Stimulated activated naive CD4-positive, alpha-beta T cell treated with Interleukin-2 at 50 U/mL for 16 hours (primary cell): ENCODE results near the gene NCCRP1.

Source experiments
- DNase-seq: peaks from one replicate; lab custom pipeline; 2025; lab: John Stamatoyannopoulos, UW

The NCCRP1 gene

DNA sequence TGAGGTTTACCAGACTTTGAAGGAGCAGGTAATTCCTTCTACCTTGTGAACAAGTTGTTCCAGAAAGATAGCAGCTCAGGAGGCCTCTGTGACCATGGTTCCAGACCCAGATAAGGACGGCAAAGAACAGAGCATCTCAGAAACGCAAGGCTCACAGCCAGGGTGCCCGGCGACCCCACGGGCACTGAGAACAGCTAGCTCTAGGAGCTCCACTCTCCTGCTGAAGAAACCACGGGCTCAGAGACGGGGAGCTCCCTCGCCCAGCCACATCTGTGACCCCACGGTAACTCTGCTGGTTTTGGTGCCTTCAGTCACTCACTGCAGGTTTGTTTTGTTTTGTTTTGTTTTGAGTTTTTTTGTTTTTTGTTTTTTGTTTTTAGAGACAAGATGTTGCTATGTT is 16.0 kb upstream of the NCCRP1 start:
- DNase-seq, result no peak

DNA sequence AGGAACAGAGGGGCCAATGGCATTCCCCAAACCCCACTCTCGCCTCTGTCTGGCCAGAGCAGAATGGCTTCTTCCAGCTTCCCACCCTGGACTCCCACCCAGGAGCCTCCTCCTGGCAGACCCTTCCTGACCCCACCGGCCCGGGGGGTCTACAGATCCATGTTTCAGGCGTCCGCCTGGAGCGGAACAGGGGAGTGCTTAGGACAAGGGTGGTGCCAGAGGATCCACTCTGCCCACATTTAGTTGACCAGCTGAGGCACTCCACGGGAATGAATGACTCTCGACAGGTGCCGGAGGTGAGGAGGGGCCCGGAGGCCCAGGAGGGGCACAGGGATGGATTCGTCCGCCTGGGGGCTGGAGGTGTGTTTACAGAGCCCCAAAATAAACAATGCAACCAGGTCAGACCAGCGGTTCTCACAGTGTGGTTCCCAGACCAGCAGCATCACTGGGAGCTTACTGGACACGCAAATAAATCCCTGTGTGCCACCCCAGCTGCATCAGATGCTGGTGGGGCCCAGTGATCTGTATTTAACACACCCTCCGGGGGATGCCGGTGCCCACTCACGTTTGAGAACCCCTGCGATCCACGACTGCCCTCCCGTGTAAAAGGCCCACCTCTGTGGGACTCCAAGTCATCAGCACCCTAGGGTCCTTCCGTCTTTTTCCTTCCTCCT is 15.1 kb upstream of the NCCRP1 start:
- DNase-seq, result no peak

DNA sequence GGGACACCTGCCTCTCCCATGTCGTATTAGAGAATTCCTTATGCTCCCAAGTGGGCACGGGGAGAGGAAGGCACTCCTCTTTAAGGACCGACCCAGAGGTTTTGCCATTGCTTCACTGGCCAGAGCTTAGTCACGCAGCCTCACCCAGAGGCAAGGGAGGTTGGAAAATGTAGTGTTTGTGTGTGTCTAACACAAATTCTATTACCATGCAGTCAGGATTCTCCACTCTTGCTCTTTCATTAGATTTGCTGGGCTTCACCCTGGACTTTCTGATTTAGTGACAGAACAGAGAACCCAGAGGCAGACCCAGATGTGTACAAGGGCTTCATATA is 14.6 kb upstream of the NCCRP1 start:
- no peak for DNase-seq

DNA sequence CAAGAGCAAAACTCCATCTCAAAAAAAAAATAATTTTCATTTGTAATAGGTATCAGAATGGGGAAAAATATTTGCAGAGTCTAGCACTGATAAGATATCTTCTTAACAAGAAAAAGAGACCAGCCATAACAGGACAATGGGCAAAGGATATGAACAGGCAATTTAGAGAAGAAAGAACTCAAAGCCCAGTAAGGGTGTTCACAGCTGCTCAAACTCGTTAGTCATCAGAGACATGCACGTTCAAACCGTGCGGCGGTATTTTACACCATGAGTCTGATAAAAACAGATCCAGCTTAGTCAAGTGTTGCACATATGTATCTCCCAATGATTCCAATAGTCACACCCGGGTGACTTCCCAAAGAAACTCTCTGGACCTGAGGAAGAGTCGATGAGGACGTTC is 13.7 kb upstream of the NCCRP1 start:
- no peak for DNase-seq

DNA sequence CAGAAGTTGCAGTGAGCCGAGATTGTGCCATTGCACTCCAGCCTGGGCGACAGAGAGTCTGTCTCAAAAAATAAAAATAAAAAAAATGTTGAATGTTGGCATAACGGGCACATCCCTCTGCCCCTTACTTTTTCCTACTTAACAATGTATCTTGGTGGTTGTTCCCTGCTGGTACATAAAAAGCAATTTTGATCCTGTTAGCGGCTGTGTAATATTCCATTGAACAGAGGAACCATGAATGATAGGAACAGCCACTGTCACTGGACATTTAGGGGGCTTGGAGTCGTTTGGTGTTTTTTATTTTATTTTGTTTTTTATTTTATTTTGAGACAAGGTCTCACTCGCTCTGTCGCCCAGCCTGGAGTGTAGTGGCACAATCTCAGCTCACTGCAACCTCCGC is 10.4 kb upstream of the NCCRP1 start:
- no peak for DNase-seq

DNA sequence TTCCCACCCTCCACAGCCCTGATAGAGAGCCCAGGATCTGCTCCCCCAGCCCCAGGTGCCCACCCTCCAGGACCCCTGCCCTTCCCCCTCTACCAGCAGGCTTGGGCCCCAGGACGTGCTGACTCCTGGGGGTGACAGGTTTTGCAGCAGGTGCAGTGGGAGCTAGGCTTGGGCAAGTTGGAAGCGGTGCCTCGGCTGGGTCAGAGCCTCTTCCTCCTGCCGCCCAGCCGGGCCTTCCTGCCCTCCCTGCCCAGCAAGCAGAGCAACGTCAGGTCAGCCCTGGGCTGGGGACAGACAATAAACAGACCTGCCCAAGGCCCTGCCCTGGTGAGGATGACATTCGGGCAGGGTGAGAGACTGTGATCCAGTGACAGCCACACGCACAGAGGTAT is 9.2 kb upstream of the NCCRP1 start:
- DNase-seq, result no peak

DNA sequence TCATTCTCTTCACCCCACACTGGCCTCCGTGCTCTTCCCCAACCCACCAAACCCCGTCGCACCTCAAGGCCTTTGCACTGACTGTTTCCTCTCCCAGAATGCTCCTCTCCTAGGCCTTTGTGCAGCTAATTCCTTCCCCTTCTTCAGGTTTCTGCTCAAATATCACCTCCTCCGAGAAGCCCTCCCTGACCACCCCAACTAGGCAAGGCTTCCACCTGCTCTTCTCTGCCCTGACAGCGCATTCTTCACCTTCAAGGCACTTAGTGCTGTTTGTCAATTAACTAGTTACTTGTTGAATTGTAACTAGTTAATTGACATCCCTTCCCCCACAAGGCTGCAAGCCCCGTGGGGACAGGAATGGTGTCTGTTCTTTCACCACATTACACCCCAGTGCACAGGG is 7.8 kb upstream of the NCCRP1 start:
- no peak for DNase-seq

DNA sequence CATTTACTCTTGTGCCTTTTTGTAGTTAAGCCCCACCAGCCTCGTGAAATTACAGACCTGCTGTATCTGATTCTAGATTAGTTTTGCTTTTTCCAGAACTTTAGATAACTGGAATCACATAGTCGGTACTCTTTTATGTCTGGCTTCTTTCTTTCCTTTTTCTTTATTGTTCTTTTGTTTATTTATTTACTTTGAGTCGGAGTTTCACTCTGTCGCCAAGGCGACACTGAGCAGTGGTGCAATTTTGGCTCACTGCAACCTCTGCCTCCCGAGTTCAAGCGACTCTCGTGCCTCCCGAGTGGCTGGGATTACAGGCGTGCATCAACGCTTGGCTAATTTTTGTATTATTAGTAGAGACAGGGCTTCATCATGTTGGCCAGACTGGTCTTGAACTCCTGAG is 6.0 kb upstream of the NCCRP1 start:
- no peak for DNase-seq

DNA sequence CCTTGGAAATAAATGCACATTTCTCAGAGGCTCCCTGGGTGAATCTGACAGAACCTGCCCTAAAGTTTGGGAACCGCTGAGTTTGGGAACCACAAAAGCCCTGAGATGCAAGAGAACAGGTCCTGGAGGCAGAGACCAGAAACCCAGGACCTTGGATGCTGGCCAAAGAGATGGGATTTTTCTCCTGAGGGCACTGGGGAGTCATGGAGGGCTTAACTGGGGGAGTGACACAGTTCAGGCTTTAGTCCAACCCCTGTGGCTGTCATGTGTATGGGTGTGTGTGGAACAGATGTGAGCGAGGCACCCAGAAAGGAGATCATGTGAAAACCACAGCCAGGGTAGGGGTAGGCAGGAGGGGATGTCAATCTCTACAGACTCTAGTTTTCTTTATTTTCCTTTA is 3.9 kb upstream of the NCCRP1 start:
- DNase-seq, result no peak

DNA sequence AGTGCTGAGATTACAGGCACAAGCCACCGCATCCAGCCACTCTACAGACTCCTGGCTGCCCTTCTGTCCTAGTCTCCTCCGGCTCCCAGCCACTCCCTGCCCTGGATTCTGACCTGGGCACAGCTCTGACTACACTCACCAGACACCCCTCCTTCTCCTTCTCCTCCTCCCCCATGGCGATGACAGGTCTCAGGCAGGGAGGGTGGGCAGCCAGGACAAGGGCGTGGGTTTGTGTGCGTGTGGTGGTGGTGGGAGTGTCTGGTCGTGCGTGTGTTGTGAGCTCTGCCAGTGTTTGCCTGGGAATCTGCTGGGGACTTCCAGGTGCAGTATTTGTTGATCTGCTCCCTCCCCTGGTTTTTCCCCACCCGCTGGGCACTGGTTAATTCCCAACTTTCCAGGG is 3.0 kb upstream of the NCCRP1 start:
- no peak for DNase-seq

DNA sequence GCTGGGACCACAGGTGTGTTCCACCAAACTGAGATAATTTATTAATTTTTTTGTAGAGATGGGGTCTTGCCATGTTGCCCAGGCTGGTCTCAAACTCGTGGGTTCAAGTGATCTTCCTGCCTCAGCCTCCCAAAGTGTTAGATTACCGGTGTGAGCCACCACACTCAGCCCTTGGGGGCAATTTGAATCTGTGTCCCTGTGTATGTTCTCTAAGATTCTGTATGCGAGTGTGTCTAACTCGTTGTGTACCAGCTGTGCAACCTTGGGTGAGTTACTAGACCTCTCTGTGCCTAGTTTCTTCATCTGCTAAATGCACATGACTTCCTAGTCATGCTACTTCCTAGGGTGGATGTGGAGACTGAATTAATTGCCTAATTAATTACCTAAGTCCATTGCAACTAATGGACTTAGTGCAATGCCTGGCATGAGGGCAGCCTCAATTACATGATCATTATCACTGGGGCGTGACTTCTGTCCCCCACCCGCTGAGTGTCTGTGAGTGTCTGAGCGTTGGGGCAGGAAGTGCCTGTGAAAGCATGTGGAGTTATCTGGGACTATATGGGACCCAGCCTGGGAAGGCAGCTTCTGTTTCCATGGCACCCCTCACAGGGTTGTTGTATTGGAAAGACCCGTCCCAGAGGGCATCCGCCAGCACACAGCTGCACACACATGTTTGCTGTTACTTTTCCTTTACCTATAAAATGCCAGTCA is 1.8 kb upstream of the NCCRP1 start:
- DNase-seq, result no peak

DNA sequence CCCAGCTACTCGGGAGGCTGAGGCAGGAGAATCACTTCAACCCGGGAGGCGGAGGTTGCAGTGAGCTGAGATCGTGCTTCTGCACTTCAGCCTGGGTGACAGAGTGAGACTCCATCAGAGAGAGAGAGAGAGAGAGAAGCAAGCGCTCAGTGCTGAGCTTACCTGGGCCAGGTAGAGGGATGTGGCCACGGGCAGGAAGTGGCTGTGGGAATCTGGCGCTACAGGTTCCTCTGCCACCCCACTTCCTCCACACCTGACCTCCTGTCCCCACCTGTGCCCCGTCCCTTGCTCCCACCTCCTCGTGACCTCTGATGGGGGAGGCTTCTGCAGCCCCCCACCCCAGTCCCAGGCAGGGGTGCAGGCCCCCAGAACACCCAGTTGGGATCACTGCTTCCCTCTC is 1.0 kb upstream of the NCCRP1 start:
- no peak for DNase-seq

DNA sequence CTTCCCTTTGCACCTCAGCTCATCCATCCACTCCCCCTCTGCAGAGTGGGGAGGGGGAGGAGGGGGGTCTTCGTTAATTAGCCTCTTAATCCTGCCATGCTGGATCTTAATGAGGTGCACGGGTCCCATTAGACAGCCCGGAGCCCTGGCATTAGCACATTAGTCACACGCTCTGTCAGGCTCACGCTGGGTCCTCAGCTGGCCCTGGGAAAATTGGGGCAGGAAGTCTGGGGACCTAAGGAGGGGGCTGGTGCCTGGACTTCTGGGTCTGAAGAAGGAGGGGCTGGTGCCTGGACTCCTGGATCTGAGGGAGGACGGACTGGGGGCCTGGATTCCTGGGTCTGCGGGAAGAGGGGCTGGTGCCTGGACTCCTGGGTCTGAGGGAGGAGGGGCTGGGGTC is 444 bp upstream of the NCCRP1 start:
- DNase-seq, result no peak

DNA sequence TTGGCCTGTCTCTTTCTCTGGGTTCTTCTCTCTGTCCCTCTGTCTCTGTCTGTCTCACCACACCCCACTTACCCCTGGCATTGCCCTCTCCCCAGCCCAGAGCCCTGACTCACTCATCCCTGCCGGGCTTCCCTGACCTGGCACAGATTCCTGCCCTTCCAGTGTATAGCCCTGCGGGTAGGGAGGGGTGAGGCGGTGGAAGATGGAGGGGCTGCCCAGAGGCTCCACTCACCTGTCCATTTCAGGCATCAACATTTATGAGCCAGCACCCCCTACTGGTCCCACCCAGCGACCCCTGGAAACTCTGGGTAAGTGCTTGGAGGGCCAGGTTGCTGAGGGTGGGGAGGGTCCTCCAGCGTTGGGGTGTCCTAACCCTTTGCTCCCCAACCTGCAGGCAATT is 1.0 kb downstream of the NCCRP1 start:
- DNase-seq, result no peak

DNA sequence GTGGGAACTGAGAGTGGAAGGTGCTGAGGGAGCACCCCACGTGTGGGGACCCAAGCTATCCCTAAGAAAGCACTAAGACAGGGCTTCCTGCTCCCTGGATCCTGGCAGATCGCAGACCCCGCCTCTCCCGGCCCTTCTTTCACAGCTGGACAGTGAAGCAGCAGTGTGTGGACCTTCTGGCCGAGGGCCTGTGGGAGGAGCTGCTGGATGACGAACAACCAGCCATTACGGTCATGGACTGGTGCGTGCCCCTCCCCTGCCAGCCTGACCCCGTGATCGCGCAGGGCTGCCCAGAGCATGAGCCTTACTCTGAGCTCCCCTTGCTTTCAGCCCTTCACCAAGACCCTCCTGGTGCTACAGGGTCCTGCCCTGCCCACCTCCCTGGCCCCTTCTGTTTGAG is 2.3 kb downstream of the NCCRP1 start:
- no peak for DNase-seq

DNA sequence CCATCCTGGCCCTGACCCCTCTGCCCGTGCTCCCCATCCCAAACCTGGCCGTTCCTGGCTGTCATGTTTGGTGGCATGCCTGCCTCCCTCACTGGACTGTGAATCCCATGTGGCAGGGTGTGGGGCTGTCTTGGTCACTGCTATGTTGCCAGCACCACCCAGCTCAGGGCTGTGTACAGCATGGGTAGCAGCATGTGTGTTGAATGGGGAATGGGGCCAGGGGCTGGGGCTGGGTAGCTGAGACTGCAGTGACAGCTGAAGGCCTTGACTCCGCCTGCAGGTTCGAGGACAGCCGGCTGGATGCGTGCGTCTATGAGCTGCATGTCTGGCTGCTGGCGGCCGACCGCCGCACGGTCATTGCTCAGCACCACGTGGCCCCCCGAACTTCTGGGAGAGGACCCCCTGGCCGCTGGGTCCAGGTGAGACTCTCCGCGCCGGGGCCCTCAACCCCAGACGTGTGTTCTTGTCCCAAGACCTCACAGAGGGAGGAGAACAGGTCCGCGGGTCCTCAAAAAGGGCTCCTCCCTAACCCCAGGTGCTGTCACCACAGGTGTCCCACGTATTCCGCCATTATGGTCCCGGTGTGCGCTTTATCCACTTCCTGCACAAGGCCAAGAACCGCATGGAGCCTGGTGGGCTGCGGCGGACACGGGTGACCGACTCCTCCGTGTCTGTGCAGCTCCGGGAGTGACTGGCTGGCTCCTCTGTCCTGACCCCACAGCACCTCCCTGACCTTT is 3.5 kb downstream of the NCCRP1 start:
- DNase-seq, result no peak

DNA sequence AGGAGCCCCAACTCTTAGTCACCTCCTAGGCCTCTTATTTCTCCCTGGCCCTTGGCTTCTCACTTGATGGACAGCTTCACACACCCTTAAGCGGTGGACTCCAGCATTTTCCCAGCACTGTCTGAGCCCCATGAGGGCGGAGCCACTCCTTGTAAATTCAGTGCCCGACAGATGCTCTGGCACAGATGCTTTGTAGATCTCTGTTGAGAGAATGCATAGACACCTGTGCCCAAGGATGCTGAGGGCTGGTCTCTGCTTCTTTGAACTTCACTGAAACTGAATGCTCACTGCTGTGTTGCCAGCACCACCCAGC is 4.0 kb downstream of the NCCRP1 start:
- no peak for DNase-seq

DNA sequence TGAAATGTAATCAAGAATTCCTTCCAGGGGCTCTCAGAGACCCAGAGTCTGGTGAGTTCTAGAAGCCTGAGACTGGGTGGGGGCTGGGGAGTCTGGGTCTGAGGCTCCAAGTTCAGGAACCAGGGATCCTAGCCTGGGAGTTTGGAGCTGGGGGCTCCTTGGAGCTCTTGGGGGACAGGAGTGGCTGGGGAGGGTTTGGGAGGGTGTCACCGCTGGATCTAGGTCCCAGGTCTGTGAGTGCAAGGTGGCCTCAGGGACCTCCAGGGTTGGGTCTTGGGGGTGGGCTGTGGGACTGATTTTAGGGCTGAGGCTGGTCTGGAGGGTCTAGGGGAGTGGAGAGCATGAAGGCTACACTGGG is 6.2 kb downstream of the NCCRP1 start:
- DNase-seq, result no peak

DNA sequence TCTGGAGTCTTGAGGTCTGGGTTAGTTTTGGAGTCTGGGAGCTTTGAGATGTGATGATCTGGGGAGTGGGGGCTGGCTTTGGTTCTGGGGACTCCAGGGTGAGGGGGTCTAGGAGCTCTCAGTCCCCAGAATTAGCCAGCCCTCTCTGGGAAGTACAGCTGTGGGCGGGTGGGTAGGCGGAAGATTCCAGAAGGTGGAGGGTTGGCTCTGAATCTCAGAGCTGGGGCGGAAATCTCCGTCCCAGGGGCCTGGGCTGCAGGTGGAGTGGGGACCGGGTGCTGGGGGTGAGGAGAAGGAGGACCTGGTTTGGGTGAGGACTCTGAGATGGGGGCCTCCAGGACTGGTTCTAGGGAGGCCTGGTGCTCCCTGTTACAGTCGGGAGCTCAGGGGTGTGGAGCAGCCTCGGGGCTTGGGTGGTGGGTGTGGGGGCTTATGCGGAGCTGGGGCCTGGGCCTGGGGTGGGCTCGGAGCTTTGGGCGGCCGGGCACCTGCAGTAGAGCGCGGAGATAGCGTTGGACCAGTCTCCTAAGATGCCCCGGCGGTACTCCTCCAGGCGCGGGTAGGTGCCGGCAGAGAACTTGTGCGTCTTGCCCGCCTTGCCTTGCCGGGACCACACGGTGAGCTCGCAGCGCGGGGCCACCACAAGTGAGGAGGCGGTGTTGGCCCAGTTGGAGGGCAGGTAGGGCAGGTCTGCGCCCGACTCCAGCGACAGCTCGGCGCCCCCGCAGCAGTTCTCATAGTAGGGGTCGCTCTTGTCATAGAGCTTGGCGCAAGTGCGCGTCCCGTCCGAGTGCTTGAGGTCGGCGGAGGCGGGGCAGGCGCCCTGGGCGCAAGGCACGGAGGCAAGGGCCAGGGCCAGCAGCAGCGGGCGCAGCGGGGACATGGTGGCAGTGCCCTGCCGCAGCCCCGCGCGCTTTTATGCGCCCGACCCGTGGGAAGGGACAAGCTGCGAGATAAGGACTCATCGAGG is 6.9 kb downstream of the NCCRP1 start, which contains the start of gene SYCN:
Gene SYCN (minus strand): TSS at position 892 of the 970 bp plus-strand sequence. CDS start 9 bp downstream, at position 883.
- DNase-seq, result no peak

DNA sequence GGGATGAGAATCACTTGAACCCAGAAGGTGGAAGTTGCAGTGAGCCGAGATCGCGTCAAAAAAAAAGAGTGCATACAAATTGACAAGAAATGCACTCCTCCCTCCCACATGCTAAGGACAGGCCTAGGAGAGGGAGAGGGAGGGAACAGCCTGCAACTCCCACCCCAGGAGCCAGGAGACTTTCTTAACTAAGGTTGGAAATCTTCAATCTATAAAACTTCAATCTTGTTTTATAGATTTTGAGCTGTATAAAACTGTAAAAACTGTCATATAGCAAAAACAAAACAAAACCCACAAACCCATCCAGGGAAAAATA is 8.6 kb downstream of the NCCRP1 start:
- no peak for DNase-seq

DNA sequence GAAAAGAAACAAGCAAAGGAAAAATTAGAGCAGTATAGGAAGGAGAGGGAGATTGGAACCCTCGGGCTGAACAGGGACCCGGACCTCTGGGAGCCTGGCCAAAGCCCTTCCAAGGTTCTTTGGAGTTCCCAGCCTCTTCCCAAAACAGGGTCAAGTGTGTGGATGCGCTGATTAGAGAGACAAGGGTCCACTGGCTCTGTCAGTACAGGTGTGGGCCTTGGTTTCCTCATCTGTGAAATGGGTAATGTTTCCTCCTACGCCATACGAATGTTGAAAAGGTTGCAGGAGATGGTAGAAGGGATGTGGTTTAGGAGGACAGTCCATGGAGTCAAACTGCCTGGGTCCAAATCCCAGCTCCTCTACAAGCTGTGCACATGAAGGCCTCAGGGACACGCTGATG is 9.4 kb downstream of the NCCRP1 start:
- no peak for DNase-seq

DNA sequence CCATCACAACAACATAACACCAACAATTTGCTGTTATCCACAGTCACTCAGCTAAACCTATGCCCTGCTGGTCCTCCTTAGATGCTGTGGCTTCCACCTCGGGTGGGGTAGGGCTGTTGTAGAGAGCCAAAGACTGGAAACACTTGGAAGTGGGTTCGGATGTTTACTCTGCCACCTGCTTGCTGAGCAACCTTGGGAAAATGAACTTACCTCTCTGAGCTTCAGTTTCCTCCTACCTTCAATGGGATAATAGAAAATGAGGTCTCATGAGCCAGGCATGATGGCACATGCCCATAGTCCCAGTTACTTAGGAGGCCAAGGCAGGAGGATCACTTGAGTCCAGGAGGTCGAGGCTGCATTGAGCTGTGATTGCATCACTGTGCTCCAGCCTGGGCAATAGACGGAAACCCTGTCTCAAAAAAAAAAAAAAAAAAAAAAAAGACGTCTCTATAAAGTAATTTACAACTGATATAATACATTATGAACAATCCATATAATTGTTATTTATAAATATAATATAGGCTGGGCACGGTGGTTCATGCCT is 10.6 kb downstream of the NCCRP1 start:
- no peak for DNase-seq
